Lung (tissue), 12 donors: ENCODE data around the gene NCOA3. TPM values are rescaled to one million over a fixed set of nuclear protein-coding genes. Genes with fewer than 3 reads are reported as not detected.
A peak's percentile ranks its signal among the peaks of the same experiment; 100 is the strongest.

Experiments used
- ATAC-seq: fragments of 200-7000 bp; cut with Tn5 transposase; one replicate; pipeline ENCODE4 v1.9.1; 2020; ENCODE audit warnings: moderate number of reproducible peaks; ENCODE audit not compliant: insufficient read depth, low FRiP score
- DNase-seq, 3 donors: peaks; one replicate each; pipeline ENCODE4 v3.0.0-alpha.2; 2013 to 2017
- H3K27ac ChIP-seq, 2 donors: one replicate each; pipeline ENCODE4 v1.5.1; 2013; ENCODE audit warnings: mild to moderate bottlenecking in 2 of 2, moderate library complexity in 2 of 2, control low read depth in 1 of 2, inconsistent platforms in 1 of 2, low read depth in 1 of 2, low read length in 1 of 2
- H3K27me3 ChIP-seq, 3 donors: one replicate each; pipeline ENCODE4 v1.5.1; 2013; ENCODE audit warnings: low read length in 2 of 3; ENCODE audit not compliant: control insufficient read depth in 3 of 3, insufficient read depth in 3 of 3
- H3K36me3 ChIP-seq, 4 donors: one replicate each; pipeline ENCODE4 v1.5.1; 2013; ENCODE audit warnings: low read length in 4 of 4, mild to moderate bottlenecking in 1 of 4, moderate library complexity in 1 of 4; ENCODE audit not compliant: control insufficient read depth in 4 of 4, insufficient read depth in 4 of 4
- H3K4me1 ChIP-seq, 5 donors: one replicate each; pipeline ENCODE4 v1.5.1; 2013; ENCODE audit warnings: low read length in 5 of 5, mild to moderate bottlenecking in 2 of 5, moderate library complexity in 1 of 5; ENCODE audit not compliant: control insufficient read depth in 5 of 5, insufficient read depth in 5 of 5
- H3K4me3 ChIP-seq: one replicate; pipeline ENCODE4 v1.5.1; 2013; ENCODE audit warnings: mild to moderate bottlenecking, control low read depth, moderate library complexity
- H3K9ac ChIP-seq, 2 donors: one replicate each; pipeline ENCODE4 v1.5.1; 2013; ENCODE audit warnings: low read length in 2 of 2, control low read depth in 1 of 2; ENCODE audit not compliant: insufficient read depth in 1 of 2
- H3K9me3 ChIP-seq, 4 donors: one replicate each; pipeline ENCODE4 v1.5.1; 2013; ENCODE audit warnings: low read length in 3 of 4, mild to moderate bottlenecking in 1 of 4, moderate library complexity in 1 of 4; ENCODE audit not compliant: control insufficient read depth in 4 of 4, insufficient read depth in 3 of 4
- CTCF ChIP-seq: IDR thresholded peaks from 2 replicates; pipeline ENCODE4 v1.5.1; 2012; ENCODE audit warnings: mild to moderate bottlenecking; ENCODE audit errors: control extremely low read depth, extremely low read depth
- WGBS, 2 donors: extraction: QIAGEN DNeasy Blood & Tissue Kit; methylation state at CpG; one replicate each; pipeline ENCODE4 v1.1.7; 2013; 5-methylcytosine and 5-hydroxymethylcytosine counted together
- polyA plus RNA-seq, 2 donors: library from polyadenylated mRNA; stranded (reverse); fragments of 200-250 nt; gene quantifications; one replicate each; pipeline ENCODE4 v1.2.1, GENCODE V29; 2013
- total RNA-seq, 2 donors: library from RNA; depleted of rRNA in 1 of 2; stranded (reverse); fragments of >200 nt in 1 of 2; gene quantifications; one replicate each; pipeline ENCODE4 v1.2.1, GENCODE V29; 2014 to 2021
- donor health status: control.
- donor health status: control.
- donor health status: Bipolar disorder and iron deficiency.
- donor health status: healthy.
- donor health status: DM: yes; HTN: yes; CAD: no.

The NCOA3 gene
- total and polyA plus RNA-seq, 4 donors: 5.5 to 69.4 (median 22.6) TPM

DNA sequence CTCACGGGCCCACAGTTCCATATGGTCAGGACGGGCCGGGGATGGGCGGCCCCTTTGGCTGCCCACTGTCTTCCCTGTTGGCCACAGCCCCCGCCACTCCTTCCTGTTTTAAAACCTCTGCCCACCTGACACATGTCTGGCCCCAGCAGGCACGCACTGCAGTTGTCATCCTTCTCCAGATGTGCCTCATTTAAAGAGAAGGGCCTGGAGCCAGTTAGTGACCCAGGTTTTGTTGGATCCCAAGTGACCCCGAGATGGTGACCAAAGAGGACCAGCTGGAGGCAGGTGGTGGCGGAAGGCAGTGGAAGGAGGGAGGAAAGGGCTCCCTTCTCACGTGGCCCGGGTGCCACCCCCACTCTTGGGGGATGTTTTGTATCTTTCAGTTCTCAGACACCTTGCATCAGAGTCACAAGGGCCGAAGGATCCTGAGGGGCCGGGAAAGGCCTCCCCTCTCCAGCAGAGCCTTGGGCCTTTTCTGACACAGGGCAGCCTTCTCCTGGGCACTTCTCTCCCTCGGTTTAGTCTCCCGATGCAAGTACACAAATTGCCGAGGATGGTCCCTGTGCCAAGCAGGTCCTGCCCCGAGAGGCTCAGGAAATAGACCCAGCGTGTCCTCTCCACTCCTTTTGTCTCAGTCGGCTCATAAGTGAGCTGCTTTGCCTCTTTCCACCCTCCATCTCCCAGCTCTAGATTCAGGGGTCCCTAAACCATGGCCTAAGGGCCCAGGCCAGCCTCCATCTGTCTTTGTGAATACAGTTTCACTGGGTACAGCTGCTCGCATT lies 166.0 kb downstream of the NCOA3 start:
- ATAC-seq (no peak), DNase-seq (peak in 1 of 3 donors; percentile 9)
- TF ChIP-seq CTCF: no peak
- Histone ChIP-seq H3K9ac (no peak overlapping the region), H3K36me3 (no peaks in the 10 kb centered on the region), H3K27me3 (no peaks in the 10 kb centered on the region), H3K4me1 (no peaks in the 10 kb centered on the region), H3K27ac (no peak overlapping the region), H3K4me3 (no peak overlapping the region), H3K9me3 (no peaks in the 10 kb centered on the region)
- 63 to 72% methylated on average over 19 of the region's 19 CpGs for WGBS, 2 donors

DNA sequence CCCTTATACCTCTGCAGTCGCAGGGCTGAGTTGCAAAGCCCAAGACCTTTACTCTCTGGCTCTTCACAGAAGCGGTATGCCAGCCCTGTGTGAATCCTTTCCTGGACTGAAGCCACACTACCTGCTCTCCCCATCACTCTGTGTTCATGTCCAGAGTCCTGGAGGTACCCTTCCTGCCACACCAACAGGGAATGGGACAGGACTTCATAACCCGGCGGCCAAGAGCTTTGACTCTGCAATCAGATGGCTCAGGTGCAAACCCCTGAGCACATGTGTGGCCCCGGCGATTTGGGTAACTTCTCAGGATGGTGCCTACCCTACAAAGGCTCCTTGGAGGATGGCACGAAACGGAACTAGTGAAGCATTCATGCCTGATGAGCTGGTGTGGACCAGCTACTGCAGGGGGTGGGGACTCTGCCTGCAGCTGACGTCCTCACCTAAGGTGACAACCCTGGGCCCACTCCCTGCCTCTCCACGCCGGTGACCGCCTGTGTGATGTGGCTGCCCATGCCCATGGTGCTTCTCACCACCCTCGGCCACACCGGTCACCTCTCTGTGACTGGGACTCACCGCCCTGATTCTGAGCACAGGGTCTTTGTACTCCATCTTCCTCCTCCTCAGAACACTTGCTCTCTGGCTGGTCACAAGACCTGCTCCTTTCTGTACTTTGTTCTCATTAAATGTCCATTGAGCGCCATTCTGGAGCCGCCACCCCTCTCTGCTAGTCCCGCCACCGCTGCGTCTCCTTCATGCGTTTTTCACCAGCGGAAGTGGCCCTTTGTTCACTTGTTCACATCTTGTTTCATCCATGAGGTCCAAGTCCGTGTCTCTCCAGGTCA lies 166.8 kb downstream of the NCOA3 start:
- no peaks in the 10 kb centered on the region for H3K4me1 ChIP-seq
- H3K9me3 ChIP-seq: no peaks in the 10 kb centered on the region
- H3K27me3 ChIP-seq: no peaks in the 10 kb centered on the region
- no peak overlapping the region for H3K4me3 ChIP-seq
- TF ChIP-seq CTCF: no peak
- DNase-seq: no peak
- no peak overlapping the region for H3K9ac ChIP-seq
- H3K27ac ChIP-seq: no peak overlapping the region
- WGBS, 2 donors: 91 to 97% methylated on average over 23 of the region's 23 CpGs
- no peaks in the 10 kb centered on the region for H3K36me3 ChIP-seq
- no peak for ATAC-seq

DNA sequence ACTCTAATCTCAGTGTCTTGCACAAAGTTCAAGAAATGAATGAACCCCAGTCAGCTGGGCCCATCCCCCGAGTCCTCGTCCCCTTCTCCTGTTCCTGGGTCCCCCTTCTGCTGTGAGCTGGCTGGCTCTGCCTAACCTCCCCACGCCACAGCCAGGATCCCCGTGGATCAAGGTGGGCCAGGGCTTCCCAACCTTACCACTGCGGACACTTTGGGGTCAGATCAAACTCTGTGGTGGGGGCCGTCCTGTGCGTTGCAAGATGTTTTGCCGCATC lies 167.4 kb downstream of the NCOA3 start:
- no peak overlapping the region for H3K27ac ChIP-seq
- no peak overlapping the region for H3K4me3 ChIP-seq
- ATAC-seq: no peak
- H3K9ac ChIP-seq: no peak overlapping the region
- DNase-seq: no peak
- no peaks in the 10 kb centered on the region for H3K36me3 ChIP-seq
- no peaks in the 10 kb centered on the region for H3K4me1 ChIP-seq
- TF ChIP-seq CTCF: no peak
- no peaks in the 10 kb centered on the region for H3K9me3 ChIP-seq
- no peaks in the 10 kb centered on the region for H3K27me3 ChIP-seq
- WGBS, 2 donors: 93 to 94% methylated on average over 8 of the region's 8 CpGs
